IMR-90 (cell line): ENCODE results near the gene CCNQ. TPM values are rescaled to one million over a fixed set of nuclear protein-coding genes. Genes with fewer than 3 reads are reported as not detected.

Experiments
- ATAC-seq: fragments of 200-7000 bp; cut with Tn5 transposase; 2 replicates; pipeline ENCODE4 v1.9.1; 2020; ENCODE audit warnings: low read depth, mild to moderate bottlenecking, moderate library complexity
- BruUV-seq: library from RNA; stranded (reverse); fragments of 400-500 nt; replicated peaks from 2 replicates; lab custom pipeline; 2021; lab: Mats Ljungman, UMichigan
- CTCF ChIA-PET: fragments of 300-600 bp; formaldehyde crosslinking; extraction: SDS; loops from one replicate; lab custom pipeline; 2021; ENCODE audit warnings: antibody characterized with exemption; lab: Yijun Ruan, JAX
- POLR2A ChIA-PET: fragments of 300-600 bp; sonication (Branson Sonifier 250); formaldehyde crosslinking; loops from one replicate; lab custom pipeline; 2022; ENCODE audit warnings: antibody characterized with exemption; ENCODE audit not compliant: unreplicated experiment; lab: Charles Lee
- DNase-seq: peaks from one replicate; pipeline ENCODE4 v3.0.0; 2013
- H2AFZ ChIP-seq: replicated peaks from 2 replicates; pipeline ENCODE3; 2013; ENCODE audit warnings: low read length, mild to moderate bottlenecking; ENCODE audit not compliant: poor library complexity
- H2AK5ac ChIP-seq: 2 replicates; pipeline ENCODE4 v1.6.1; 2013; ENCODE audit warnings: low read depth, low read length, inconsistent platforms
- H2AK9ac ChIP-seq: replicated peaks from 2 replicates; pipeline ENCODE3; 2013; ENCODE audit warnings: mild to moderate bottlenecking, low read depth, low read length, moderate library complexity; ENCODE audit not compliant: poor library complexity
- H2BK120ac ChIP-seq: 2 replicates; pipeline ENCODE4 v1.6.1; 2013; ENCODE audit warnings: low read depth, low read length, inconsistent platforms
- H2BK15ac ChIP-seq: 3 replicates; pipeline ENCODE4 v1.6.1; 2013; ENCODE audit warnings: low read depth, low read length, inconsistent platforms
- H2BK20ac ChIP-seq: 2 replicates; pipeline ENCODE4 v1.6.1; 2013; ENCODE audit warnings: low read depth, mild to moderate bottlenecking, inconsistent platforms, low read length, moderate library complexity
- H2BK5ac ChIP-seq: 2 replicates; pipeline ENCODE4 v1.6.1; 2013; ENCODE audit warnings: mild to moderate bottlenecking, low read depth, low read length, inconsistent platforms; ENCODE audit not compliant: poor library complexity, severe bottlenecking
- H3K14ac ChIP-seq: replicated peaks from 2 replicates; pipeline ENCODE4 v1.6.1; 2013; ENCODE audit warnings: low read depth, low read length, inconsistent platforms
- H3K18ac ChIP-seq: 2 replicates; pipeline ENCODE4 v1.6.1; 2013; ENCODE audit warnings: low read depth, low read length, control low read depth
- H3K23ac ChIP-seq: 2 replicates; pipeline ENCODE4 v1.6.1; 2013; ENCODE audit warnings: low read depth, low read length, inconsistent platforms
- H3K27ac ChIP-seq: 2 replicates; pipeline ENCODE4 v1.5.1; 2013; ENCODE audit warnings: mild to moderate bottlenecking, control low read depth, low read length; ENCODE audit not compliant: insufficient read depth
- H3K27me3 ChIP-seq: 2 replicates; pipeline ENCODE4 v1.6.1; 2013; ENCODE audit warnings: low read length; ENCODE audit not compliant: control insufficient read depth, insufficient read depth
- H3K36me3 ChIP-seq: 2 replicates; pipeline ENCODE4 v1.6.1; 2013; ENCODE audit warnings: low read length, mixed read lengths; ENCODE audit not compliant: control insufficient read depth, insufficient read depth
- H3K4ac ChIP-seq: 2 replicates; pipeline ENCODE4 v1.6.1; 2013; ENCODE audit warnings: low read depth, low read length, inconsistent platforms
- H3K4me1 ChIP-seq: 2 replicates; pipeline ENCODE4 v1.6.1; 2013; ENCODE audit warnings: low read length, mixed read lengths; ENCODE audit not compliant: control insufficient read depth, insufficient read depth
- H3K4me2 ChIP-seq: 2 replicates; pipeline ENCODE4 v1.6.1; 2013; ENCODE audit warnings: low read depth, mild to moderate bottlenecking, control low read depth, low read length, moderate library complexity
- H3K4me3 ChIP-seq: 2 replicates; pipeline ENCODE4 v1.5.1; 2013; ENCODE audit warnings: low read depth, mild to moderate bottlenecking, control low read depth, low read length, moderate library complexity; ENCODE audit not compliant: insufficient read depth
- H3K56ac ChIP-seq: 2 replicates; pipeline ENCODE4 v1.6.1; 2013; ENCODE audit warnings: low read length, inconsistent platforms; ENCODE audit not compliant: insufficient read depth; ENCODE audit errors: extremely low read depth
- H3K79me1 ChIP-seq, 2 experiments: 2 replicates each; pipeline ENCODE4 v1.6.1; 2013; ENCODE audit warnings: low read length in 2 of 2, inconsistent platforms in 1 of 2, low read depth in 1 of 2
- H3K9ac ChIP-seq: 2 replicates; pipeline ENCODE4 v1.6.1; 2013; ENCODE audit warnings: low read depth, low read length, control low read depth
- H3K9me1 ChIP-seq: 2 replicates; pipeline ENCODE4 v1.6.1; 2013; ENCODE audit warnings: low read length, inconsistent platforms; ENCODE audit not compliant: insufficient read depth
- H3K9me3 ChIP-seq: 2 replicates; pipeline ENCODE4 v1.6.1; 2013; ENCODE audit warnings: low read length; ENCODE audit not compliant: control insufficient read depth, insufficient read depth
- H4K20me1 ChIP-seq: 2 replicates; pipeline ENCODE4 v1.6.1; 2013; ENCODE audit warnings: low read length, inconsistent platforms; ENCODE audit not compliant: insufficient read depth
- H4K5ac ChIP-seq: 2 replicates; pipeline ENCODE4 v1.6.1; 2013; ENCODE audit warnings: mild to moderate bottlenecking, low read depth, low read length, control low read depth
- H4K8ac ChIP-seq, 2 experiments: 2 replicates each; pipeline ENCODE4 v1.6.1; 2013; ENCODE audit warnings: low read depth in 2 of 2, low read length in 2 of 2, control low read depth in 1 of 2, inconsistent platforms in 1 of 2
- H4K91ac ChIP-seq: 2 replicates; pipeline ENCODE4 v1.6.1; 2013; ENCODE audit warnings: low read depth, low read length, inconsistent platforms; ENCODE audit not compliant: insufficient read depth
- MAFK ChIP-seq: IDR thresholded peaks from 2 replicates; pipeline ENCODE4 v1.6.1; 2012; ENCODE audit warnings: low read depth, low read length, improper control_type of control experiment
- WGBS, 2 experiments: methylation state at CpG; one replicate each; pipeline versions ENCODE4 v1.1.5 to v1.1.7; 2013; ENCODE audit warnings: missing lambda C conversion rate in 2 of 2; ENCODE audit not compliant: insufficient read length in 1 of 2; ENCODE audit errors: extremely low coverage in 2 of 2; 5-methylcytosine and 5-hydroxymethylcytosine counted together
- dilution Hi-C: fragments of 300-500 bp; cut with HindIII; formaldehyde crosslinking; loops from one replicate; pipeline ENCODE4 v1.14.3; 2018; ENCODE audit warnings: low sequenced_read_pairs; ENCODE audit not compliant: unreplicated experiment
- in situ Hi-C: fragments of 300-500 bp; cut with MboI; formaldehyde crosslinking; loops from 3 replicates; pipeline ENCODE4 v1.14.3; 2019; ENCODE audit warnings: low sequenced_read_pairs, inconsistent platforms, mixed read lengths
- intact Hi-C: fragments of 100-400 bp; cut with micrococcal nuclease; formaldehyde crosslinking; loops from 2 replicates; pipeline ENCODE4 v1.10.0; 2022
- polyA plus RNA-seq, 3 experiments: library from polyadenylated mRNA; depleted of rRNA; stranded (reverse); fragments of >200 nt; gene quantifications; 2 replicates each; pipeline ENCODE4 v1.2.3, GENCODE V29; 2012; ENCODE audit warnings: low replicate concordance in 1 of 3
- total RNA-seq: library from RNA; depleted of rRNA; stranded (reverse); fragments of >200 nt; gene quantifications from 2 replicates; pipeline ENCODE4 v1.2.3, GENCODE V29; 2012

The CCNQ gene
- total and polyA plus RNA-seq, 2 of the 4 experiments (the other 2 are of a cell fraction): 27.6 to 35.2 TPM

GRCh38 chrX:153628129-153628528, 29.2 kb upstream of the CCNQ start:
- Histone ChIP-seq H4K8ac (no peak overlapping the region), H3K4me1 (no peaks in the 10 kb centered on the region), H3K23ac (no peak overlapping the region), H3K4ac (no peak overlapping the region), H3K4me3 (no peak overlapping the region), H3K27ac (no peak overlapping the region), H3K9me1 (no peaks in the 10 kb centered on the region), H3K79me1 (no peaks in the 10 kb centered on the region), H3K36me3 (no peaks in the 10 kb centered on the region), H2AK5ac (no peak overlapping the region), H3K14ac (no peak overlapping the region), H4K91ac (no peak overlapping the region), H4K20me1 (no peaks in the 10 kb centered on the region), H2AFZ (no peak overlapping the region), H2BK5ac (no peak overlapping the region), H3K9ac (no peak overlapping the region), H2BK120ac (no peak overlapping the region), H2BK15ac (no peak overlapping the region), H3K4me2 (no peak overlapping the region), H3K56ac (no peak overlapping the region), H2BK20ac (no peak overlapping the region), H3K27me3 (peaks cover 27% of the 10 kb centered on the region), H3K18ac (no peak overlapping the region), H3K9me3 (peaks cover 8% of the 10 kb centered on the region), H4K5ac (no peak overlapping the region), H2AK9ac (no peak overlapping the region)
- WGBS, 2 experiments: 89% methylated on average over 4 of the region's 8 CpGs; no CpG with 5 or more reads in 1 of the 2 experiments
- in situ Hi-C loops (no loop called here), dilution Hi-C loops (no loop called here), intact Hi-C loops (no loop called here)
- ATAC-seq: no peak
- DNase-seq: no peak
- no peak for TF ChIP-seq MAFK
- ChIA-PET POLR2A (no interaction called here), CTCF (no interaction called here)
- BruUV-seq: no TSS peak
